Mesendoderm (in vitro differentiated cells): Measurements from ENCODE around the gene MICU1.

ENCODE experiments used
- DNase-seq: peaks from one replicate; pipeline ENCODE4 v3.0.0; 2013
- H2AK5ac ChIP-seq: 2 replicates; pipeline ENCODE4 v1.6.1; 2013; ENCODE audit warnings: low read length, inconsistent platforms
- H2BK120ac ChIP-seq: 2 replicates; pipeline ENCODE4 v1.6.1; 2013; ENCODE audit warnings: low read depth, mild to moderate bottlenecking, low read length, moderate library complexity, mixed read lengths
- H2BK15ac ChIP-seq: replicated peaks from 2 replicates; pipeline ENCODE4 v1.6.1; 2013; ENCODE audit warnings: low read depth, mild to moderate bottlenecking, moderate library complexity
- H2BK5ac ChIP-seq: 2 replicates; pipeline ENCODE4 v1.6.1; 2013; ENCODE audit warnings: low read length, inconsistent platforms
- H3K18ac ChIP-seq: 2 replicates; pipeline ENCODE4 v1.6.1; 2013; ENCODE audit warnings: mild to moderate bottlenecking, low read length, mixed read lengths
- H3K23ac ChIP-seq: one replicate; pipeline ENCODE4 v1.6.1; 2013; ENCODE audit warnings: low read length
- H3K27ac ChIP-seq: 2 replicates; pipeline ENCODE4 v1.5.1; 2013; ENCODE audit warnings: low read depth, mild to moderate bottlenecking, inconsistent platforms, low read length, moderate library complexity
- H3K27me3 ChIP-seq: 2 replicates; pipeline ENCODE4 v1.6.1; 2013; ENCODE audit warnings: low read length, control low read depth, mild to moderate bottlenecking, inconsistent platforms; ENCODE audit not compliant: insufficient read depth, poor library complexity
- H3K36me3 ChIP-seq: 2 replicates; pipeline ENCODE4 v1.6.1; 2013; ENCODE audit warnings: low read length, inconsistent platforms; ENCODE audit not compliant: control insufficient read depth, insufficient read depth
- H3K4ac ChIP-seq: one replicate; pipeline ENCODE4 v1.6.1; 2013; ENCODE audit warnings: low read depth, mild to moderate bottlenecking, low read length, moderate library complexity
- H3K4me1 ChIP-seq: 2 replicates; pipeline ENCODE4 v1.6.1; 2013; ENCODE audit warnings: low read depth, low read length, inconsistent platforms; ENCODE audit not compliant: control insufficient read depth
- H3K4me2 ChIP-seq: 2 replicates; pipeline ENCODE4 v1.6.1; 2013; ENCODE audit warnings: low read length
- H3K4me3 ChIP-seq: 2 replicates; pipeline ENCODE4 v1.5.1; 2013; ENCODE audit warnings: mild to moderate bottlenecking, low read length
- H3K56ac ChIP-seq: one replicate; pipeline ENCODE4 v1.6.1; 2013; ENCODE audit warnings: low read length
- H3K79me1 ChIP-seq: 2 replicates; pipeline ENCODE4 v1.6.1; 2013; ENCODE audit warnings: low read length, inconsistent platforms
- H3K79me2 ChIP-seq: 2 replicates; pipeline ENCODE4 v1.6.1; 2013; ENCODE audit warnings: mild to moderate bottlenecking, low read length; ENCODE audit not compliant: control insufficient read depth, insufficient read depth
- H3K9ac ChIP-seq: 2 replicates; pipeline ENCODE4 v1.6.1; 2013; ENCODE audit warnings: low read length, inconsistent platforms
- H4K5ac ChIP-seq: one replicate; pipeline ENCODE4 v1.6.1; 2013; ENCODE audit warnings: low read length
- H4K8ac ChIP-seq: one replicate; pipeline ENCODE4 v1.6.1; 2013; ENCODE audit warnings: low read depth, mild to moderate bottlenecking, control low read depth, low read length, moderate library complexity
- WGBS: extraction: QIAGEN DNeasy Blood & Tissue Kit; methylation state at CpG from one replicate; pipeline ENCODE4 v1.1.7; 2013; ENCODE audit warnings: low lambda C conversion rate, missing lambda C conversion rate; ENCODE audit not compliant: insufficient coverage; ENCODE audit errors: extremely low coverage; 5-methylcytosine and 5-hydroxymethylcytosine counted together

MICU1 gene

DNA sequence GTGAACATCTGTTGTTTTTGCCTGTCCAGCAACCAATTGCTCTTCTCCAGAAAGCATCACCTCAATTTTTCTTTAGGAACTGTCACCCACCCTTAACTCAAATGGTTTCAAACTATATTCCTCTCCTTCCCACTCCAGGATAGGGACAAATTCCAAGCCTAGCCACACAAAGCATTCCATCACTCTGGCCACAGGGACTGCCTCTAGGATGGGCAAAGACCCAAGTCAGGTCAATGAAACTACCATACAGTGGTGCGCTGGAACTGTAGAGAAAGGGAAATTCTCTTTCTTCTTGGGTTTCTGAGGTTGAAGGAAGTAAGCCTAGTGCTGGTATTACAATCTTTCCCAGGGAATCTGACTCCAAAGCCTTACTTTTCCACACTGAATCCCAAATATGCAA, 3.6 kb downstream of the MICU1 start:
- no peaks in the 10 kb centered on the region for H3K4me1 ChIP-seq
- no peak overlapping the region for H3K27ac ChIP-seq
- H2BK5ac ChIP-seq: no peak overlapping the region
- DNase-seq: no peak
- no peak overlapping the region for H2BK15ac ChIP-seq
- H3K56ac ChIP-seq: no peak overlapping the region
- no peak overlapping the region for H3K23ac ChIP-seq
- peaks cover 11% of the 10 kb centered on the region for H3K79me1 ChIP-seq
- WGBS: no CpG with 5 or more reads among the region's 1 CpG
- no peak overlapping the region for H3K18ac ChIP-seq
- no peak overlapping the region for H2AK5ac ChIP-seq
- no peaks in the 10 kb centered on the region for H3K27me3 ChIP-seq
- no peak overlapping the region for H4K5ac ChIP-seq
- no peak overlapping the region for H3K4ac ChIP-seq
- no peak overlapping the region for H4K8ac ChIP-seq
- H3K36me3 ChIP-seq: no peaks in the 10 kb centered on the region
- no peak overlapping the region for H3K4me2 ChIP-seq
- H3K9ac ChIP-seq: no peak overlapping the region
- no peak overlapping the region for H2BK120ac ChIP-seq
- H3K4me3 ChIP-seq: no peak overlapping the region
- peaks cover 5% of the 10 kb centered on the region for H3K79me2 ChIP-seq

DNA sequence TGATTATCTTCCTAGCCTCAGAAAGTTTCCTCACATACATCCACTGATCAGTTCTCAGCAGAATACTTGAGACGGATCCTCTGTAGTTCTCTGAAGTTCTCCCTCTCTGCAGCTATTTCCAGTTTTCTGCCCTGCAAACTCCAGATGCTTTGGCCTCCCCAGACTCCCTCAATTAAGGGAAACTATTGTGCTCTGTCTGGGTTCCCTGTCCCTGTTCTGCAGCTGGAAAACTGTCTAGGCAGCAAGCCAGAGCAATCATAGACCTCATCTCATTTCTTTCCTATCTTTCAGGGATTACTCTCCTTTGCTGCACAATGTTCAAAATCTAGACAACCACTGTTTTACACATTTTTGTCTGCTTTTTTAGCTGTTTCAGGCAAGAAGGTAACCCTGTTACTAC, 9.2 kb downstream of the MICU1 start:
- Histone ChIP-seq H2BK15ac (no peak overlapping the region), H3K18ac (no peak overlapping the region), H3K4ac (no peak overlapping the region), H3K36me3 (no peaks in the 10 kb centered on the region), H3K27ac (no peak overlapping the region), H2BK5ac (no peak overlapping the region), H2BK120ac (no peak overlapping the region), H3K4me1 (no peaks in the 10 kb centered on the region), H3K4me2 (no peak overlapping the region), H2AK5ac (no peak overlapping the region), H4K5ac (no peak overlapping the region), H3K79me1 (peaks cover 4% of the 10 kb centered on the region), H3K23ac (no peak overlapping the region), H3K9ac (no peak overlapping the region), H3K4me3 (no peak overlapping the region), H3K56ac (no peak overlapping the region), H4K8ac (no peak overlapping the region), H3K79me2 (no peaks in the 10 kb centered on the region), H3K27me3 (no peaks in the 10 kb centered on the region)
- no CpG with 5 or more reads among the region's 1 CpG for WGBS
- no peak for DNase-seq

DNA sequence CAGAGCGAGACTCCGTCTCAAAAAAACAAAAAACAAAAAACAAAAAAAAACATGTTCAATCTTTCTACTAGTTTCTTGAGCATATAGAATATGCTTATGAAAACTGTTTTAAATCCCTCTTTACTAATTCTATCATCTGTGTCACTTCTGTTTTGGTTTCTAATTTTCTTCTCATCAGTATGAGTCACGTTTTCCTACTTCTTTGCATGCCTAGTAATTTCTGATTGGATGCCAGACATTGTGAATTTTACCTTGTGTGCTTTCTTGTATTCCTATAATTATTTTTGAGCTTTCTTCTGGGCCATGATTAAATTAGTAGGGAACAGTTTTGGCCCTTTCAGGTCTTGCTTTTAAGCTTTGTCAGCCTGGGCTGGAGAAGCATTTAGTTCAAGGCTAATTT, 9.9 kb downstream of the MICU1 start:
- no peak overlapping the region for H3K23ac ChIP-seq
- no peaks in the 10 kb centered on the region for H3K36me3 ChIP-seq
- H3K9ac ChIP-seq: no peak overlapping the region
- no peak overlapping the region for H4K8ac ChIP-seq
- H3K56ac ChIP-seq: no peak overlapping the region
- no peak overlapping the region for H4K5ac ChIP-seq
- no peak overlapping the region for H3K4me3 ChIP-seq
- H2BK15ac ChIP-seq: no peak overlapping the region
- no peak overlapping the region for H3K4ac ChIP-seq
- H3K79me1 ChIP-seq: peaks cover 4% of the 10 kb centered on the region
- no peak overlapping the region for H2BK5ac ChIP-seq
- H3K79me2 ChIP-seq: no peaks in the 10 kb centered on the region
- no peaks in the 10 kb centered on the region for H3K4me1 ChIP-seq
- no peak for DNase-seq
- H3K27me3 ChIP-seq: no peaks in the 10 kb centered on the region
- no peak overlapping the region for H3K4me2 ChIP-seq
- WGBS: no CpG with 5 or more reads among the region's 3 CpGs
- H3K27ac ChIP-seq: no peak overlapping the region
- no peak overlapping the region for H3K18ac ChIP-seq
- H2AK5ac ChIP-seq: no peak overlapping the region
- no peak overlapping the region for H2BK120ac ChIP-seq

DNA sequence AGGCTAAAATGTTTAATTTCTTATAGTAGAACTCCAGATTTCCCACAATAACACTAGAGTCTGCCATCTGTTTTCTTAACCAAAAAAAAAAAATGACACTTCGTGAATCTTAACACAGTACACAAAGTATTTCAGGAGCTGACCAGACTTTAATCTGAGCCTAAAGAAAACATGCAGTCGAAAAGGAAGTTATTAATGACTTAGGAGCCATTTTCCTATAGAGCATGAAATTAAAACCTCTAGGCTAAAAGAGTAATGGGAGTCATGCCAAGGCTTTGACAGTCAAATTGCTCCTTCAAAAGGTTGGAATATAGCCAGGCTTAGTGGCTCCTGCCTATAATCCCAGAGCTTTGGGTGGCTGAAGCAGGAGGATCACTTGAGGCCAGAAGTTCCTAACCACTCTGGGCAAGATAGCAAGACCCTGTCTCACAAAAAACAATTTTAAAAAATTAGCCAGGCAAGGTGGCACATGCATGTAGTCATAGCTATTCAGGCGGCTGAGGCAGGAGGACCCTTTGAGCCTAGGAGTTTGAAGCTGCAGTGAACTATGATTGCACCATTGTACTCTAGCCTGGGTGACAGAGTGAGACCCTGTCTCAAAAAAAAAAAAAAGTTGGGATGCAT, 13.6 kb downstream of the MICU1 start:
- DNase-seq: no peak

DNA sequence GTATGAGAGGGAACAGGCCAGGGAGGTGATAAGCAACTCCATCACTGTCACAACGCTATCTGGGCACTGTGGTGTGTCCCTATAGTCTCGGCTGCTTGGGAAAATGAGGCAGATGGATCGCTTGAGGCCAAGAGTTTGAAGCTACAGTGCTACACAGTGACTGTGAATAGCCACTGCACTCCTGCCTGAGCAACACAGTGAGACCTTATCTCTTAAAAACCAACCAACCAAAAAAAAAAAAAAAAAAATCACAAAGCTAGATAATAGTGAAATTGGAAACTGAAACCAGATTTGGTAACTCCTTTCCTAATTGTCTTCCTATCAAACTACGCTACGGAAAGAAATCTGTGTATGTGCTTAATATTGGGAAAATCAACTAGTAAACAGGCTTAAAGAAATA, 14.1 kb downstream of the MICU1 start:
- H3K18ac ChIP-seq: no peak overlapping the region

More for the DNA sequence above, 13.6 kb downstream of the MICU1 start:
- Histone ChIP-seq H3K4me2 (no peak overlapping the region), H3K79me2 (peaks cover 2% of the 10 kb centered on the region), H2BK5ac (no peak overlapping the region), H3K4me1 (no peaks in the 10 kb centered on the region), H3K9ac (no peak overlapping the region), H3K27me3 (no peaks in the 10 kb centered on the region), H2AK5ac (no peak overlapping the region), H3K36me3 (no peaks in the 10 kb centered on the region), H2BK120ac (no peak overlapping the region), H3K23ac (no peak overlapping the region), H3K4me3 (no peak overlapping the region), H3K18ac (no peak overlapping the region), H4K8ac (no peak overlapping the region), H3K56ac (no peak overlapping the region), H3K79me1 (peaks cover 5% of the 10 kb centered on the region), H4K5ac (no peak overlapping the region), H2BK15ac (no peak overlapping the region), H3K4ac (no peak overlapping the region), H3K27ac (no peak overlapping the region)
- no CpG with 5 or more reads among the region's 3 CpGs for WGBS

DNA sequence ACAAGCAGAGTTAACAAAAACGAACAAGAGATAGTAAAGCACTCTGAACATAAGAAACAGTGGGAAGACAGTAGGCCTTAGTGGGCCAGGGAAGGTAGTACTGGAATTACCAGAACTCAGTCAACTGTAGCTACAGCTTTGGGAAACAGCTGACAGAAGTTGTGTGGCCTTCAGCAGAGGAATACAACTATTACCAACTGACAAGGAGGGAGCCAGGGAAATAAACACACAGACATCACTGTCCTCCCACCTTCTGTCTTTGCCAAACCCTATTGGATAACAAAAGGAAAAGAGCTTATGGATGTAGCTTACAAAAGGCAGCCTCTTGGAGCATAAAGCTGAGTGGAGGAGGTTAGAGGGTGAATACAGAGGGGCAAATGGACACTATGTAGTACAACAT, 15.4 kb downstream of the MICU1 start:
- no peak overlapping the region for H3K4me2 ChIP-seq
- H3K4me3 ChIP-seq: no peak overlapping the region
- H3K27me3 ChIP-seq: no peaks in the 10 kb centered on the region
- H3K4ac ChIP-seq: no peak overlapping the region
- H4K5ac ChIP-seq: no peak overlapping the region
- WGBS: no CpG with 5 or more reads among the region's 1 CpG
- no peak for DNase-seq
- no peak overlapping the region for H3K9ac ChIP-seq
- no peak overlapping the region for H2BK15ac ChIP-seq
- H3K27ac ChIP-seq: no peak overlapping the region
- H3K79me1 ChIP-seq: peaks cover 7% of the 10 kb centered on the region
- no peak overlapping the region for H4K8ac ChIP-seq
- H3K79me2 ChIP-seq: peaks cover 2% of the 10 kb centered on the region
- H3K36me3 ChIP-seq: no peaks in the 10 kb centered on the region
- H3K4me1 ChIP-seq: no peaks in the 10 kb centered on the region
- no peak overlapping the region for H2BK5ac ChIP-seq
- H3K18ac ChIP-seq: no peak overlapping the region
- no peak overlapping the region for H3K56ac ChIP-seq
- H3K23ac ChIP-seq: no peak overlapping the region
- H2AK5ac ChIP-seq: no peak overlapping the region
- H2BK120ac ChIP-seq: no peak overlapping the region

More for the DNA sequence above, 14.1 kb downstream of the MICU1 start:
- Histone ChIP-seq H4K8ac (no peak overlapping the region), H3K79me1 (peaks cover 5% of the 10 kb centered on the region), H3K4me1 (no peaks in the 10 kb centered on the region), H2AK5ac (no peak overlapping the region), H2BK120ac (no peak overlapping the region), H3K36me3 (no peaks in the 10 kb centered on the region), H4K5ac (no peak overlapping the region), H3K9ac (no peak overlapping the region), H3K27me3 (no peaks in the 10 kb centered on the region), H3K4ac (no peak overlapping the region), H3K27ac (no peak overlapping the region), H2BK5ac (no peak overlapping the region), H3K79me2 (peaks cover 2% of the 10 kb centered on the region), H2BK15ac (no peak overlapping the region), H3K23ac (no peak overlapping the region), H3K4me2 (no peak overlapping the region), H3K56ac (no peak overlapping the region), H3K4me3 (no peak overlapping the region)
- no CpG with 5 or more reads among the region's 5 CpGs for WGBS
- DNase-seq: no peak
